ENCODE measurements around the gene STON2.

STON2 gene

DNA sequence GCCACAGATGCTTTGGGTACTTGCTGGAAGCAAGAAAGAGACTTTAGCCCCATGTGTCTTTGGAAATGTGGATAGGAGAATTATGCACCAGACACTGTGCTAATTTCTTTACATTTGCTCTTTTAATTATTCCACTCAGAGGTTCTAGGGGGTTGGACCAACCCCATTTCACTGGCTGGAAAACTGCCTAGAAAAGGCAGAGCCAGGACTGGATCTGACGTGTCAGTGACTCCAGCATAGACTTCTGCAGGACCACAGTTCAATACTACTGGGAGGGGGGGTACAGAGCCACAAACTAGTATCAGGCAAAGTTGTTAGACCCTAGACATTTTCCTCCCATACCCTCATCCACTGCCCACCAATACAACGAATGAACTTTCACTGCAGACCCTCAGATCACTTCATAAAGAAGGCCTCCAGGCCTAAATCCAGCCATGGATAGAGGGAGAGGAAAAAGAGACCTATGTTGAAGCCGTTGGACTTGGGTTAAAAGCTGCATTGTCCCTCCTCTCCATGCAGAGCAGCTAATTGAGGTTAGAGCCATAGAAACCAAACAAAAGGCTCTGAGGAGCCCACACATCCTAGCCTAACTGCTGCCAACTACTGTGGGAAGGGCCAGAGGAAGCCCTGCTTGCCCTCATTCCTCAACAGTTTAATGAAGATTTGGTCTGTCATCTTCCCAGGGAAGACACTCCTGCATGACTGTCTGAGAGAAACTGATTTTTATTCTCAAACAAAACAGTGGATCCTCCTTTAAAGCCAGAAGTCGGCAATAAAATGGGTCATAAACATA is 68.7 kb downstream of the STON2 start:
- H3K4me3 ChIP-seq (ENCODE audit: insufficient read depth, low read length, poor library complexity, severe bottlenecking) = no peak overlapping the region
- no peaks in the 10 kb centered on the region for H3F3A ChIP-seq (ENCODE audit: insufficient read depth)
- H3K9me3 ChIP-seq (ENCODE audit: insufficient read depth, low read length) = no peaks in the 10 kb centered on the region
- no peak overlapping the region for H3K27ac ChIP-seq (ENCODE audit: low read depth, low read length)
- TF ChIP-seq, protein P1, sequence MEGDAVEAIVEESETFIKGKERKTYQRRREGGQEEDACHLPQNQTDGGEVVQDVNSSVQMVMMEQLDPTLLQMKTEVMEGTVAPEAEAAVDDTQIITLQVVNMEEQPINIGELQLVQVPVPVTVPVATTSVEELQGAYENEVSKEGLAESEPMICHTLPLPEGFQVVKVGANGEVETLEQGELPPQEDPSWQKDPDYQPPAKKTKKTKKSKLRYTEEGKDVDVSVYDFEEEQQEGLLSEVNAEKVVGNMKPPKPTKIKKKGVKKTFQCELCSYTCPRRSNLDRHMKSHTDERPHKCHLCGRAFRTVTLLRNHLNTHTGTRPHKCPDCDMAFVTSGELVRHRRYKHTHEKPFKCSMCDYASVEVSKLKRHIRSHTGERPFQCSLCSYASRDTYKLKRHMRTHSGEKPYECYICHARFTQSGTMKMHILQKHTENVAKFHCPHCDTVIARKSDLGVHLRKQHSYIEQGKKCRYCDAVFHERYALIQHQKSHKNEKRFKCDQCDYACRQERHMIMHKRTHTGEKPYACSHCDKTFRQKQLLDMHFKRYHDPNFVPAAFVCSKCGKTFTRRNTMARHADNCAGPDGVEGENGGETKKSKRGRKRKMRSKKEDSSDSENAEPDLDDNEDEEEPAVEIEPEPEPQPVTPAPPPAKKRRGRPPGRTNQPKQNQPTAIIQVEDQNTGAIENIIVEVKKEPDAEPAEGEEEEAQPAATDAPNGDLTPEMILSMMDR (IDR thresholded peaks at IDR 0.05; ENCODE audit: insufficient read depth, low read length, poor library complexity, severe bottlenecking) = no peak
- no peak for TF ChIP-seq EZH2phosphoT487 (conservative IDR thresholded peaks at IDR 0.05; ENCODE audit: low read length)
- H3K27me3 ChIP-seq (ENCODE audit: low read length) = no peaks in the 10 kb centered on the region
- no peaks in the 10 kb centered on the region for H4K20me1 ChIP-seq (ENCODE audit: low read depth, low read length)
- no peak overlapping the region for H2AFZ ChIP-seq (ENCODE audit: low read depth, low read length, severe bottlenecking)
- H3K36me3 ChIP-seq (ENCODE audit: low read length) = no peaks in the 10 kb centered on the region
- H3K79me2 ChIP-seq (ENCODE audit: insufficient read depth, low read length) = no peaks in the 10 kb centered on the region
- no peaks in the 10 kb centered on the region for H3K9me2 ChIP-seq (replicated peaks; ENCODE audit: insufficient read depth, low read length)
- H3K9ac ChIP-seq (ENCODE audit: low read length) = no peak overlapping the region
- H3K4me2 ChIP-seq (ENCODE audit: low read depth, low read length, poor library complexity, severe bottlenecking) = no peak overlapping the region

DNA sequence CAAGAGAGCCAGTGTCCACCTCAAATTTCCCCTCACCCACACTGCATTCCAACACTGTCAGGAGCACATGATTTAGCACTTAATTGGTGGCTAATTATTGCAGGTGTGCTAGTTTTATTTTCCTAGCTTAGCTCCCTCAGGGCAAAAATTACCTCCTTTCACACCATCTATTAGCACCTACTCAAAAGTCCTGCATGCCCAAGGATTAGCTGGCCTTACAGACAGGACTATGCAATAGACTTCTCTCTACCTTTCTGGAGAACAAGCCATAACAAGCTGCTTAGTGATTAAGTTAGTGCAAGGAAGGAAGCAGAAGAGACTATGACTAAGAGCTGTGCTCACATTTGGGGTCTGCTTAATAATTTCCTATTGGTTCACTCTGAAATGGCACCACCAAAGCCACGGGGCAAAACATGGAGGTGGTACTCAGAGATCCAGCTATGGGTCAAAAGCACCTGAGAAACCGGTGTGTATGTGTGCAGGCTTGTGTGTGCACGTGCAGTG is 69.5 kb downstream of the STON2 start:
- no peaks in the 10 kb centered on the region for H3K79me2 ChIP-seq (ENCODE audit: insufficient read depth, low read length)
- H3F3A ChIP-seq (ENCODE audit: insufficient read depth) = no peaks in the 10 kb centered on the region
- H3K4me2 ChIP-seq (ENCODE audit: low read depth, low read length, poor library complexity, severe bottlenecking) = no peak overlapping the region
- no peak overlapping the region for H3K9ac ChIP-seq (ENCODE audit: low read length)
- H3K27me3 ChIP-seq (ENCODE audit: low read length) = no peaks in the 10 kb centered on the region
- H2AFZ ChIP-seq (ENCODE audit: low read depth, low read length, severe bottlenecking) = no peak overlapping the region
- H3K27ac ChIP-seq (ENCODE audit: low read depth, low read length) = no peak overlapping the region
- no peaks in the 10 kb centered on the region for H3K9me3 ChIP-seq (ENCODE audit: insufficient read depth, low read length)
- no peak overlapping the region for H3K4me3 ChIP-seq (ENCODE audit: insufficient read depth, low read length, poor library complexity, severe bottlenecking)
- H3K36me3 ChIP-seq (ENCODE audit: low read length) = no peaks in the 10 kb centered on the region
- H4K20me1 ChIP-seq (ENCODE audit: low read depth, low read length) = no peaks in the 10 kb centered on the region
- H3K9me2 ChIP-seq (replicated peaks; ENCODE audit: insufficient read depth, low read length) = no peaks in the 10 kb centered on the region
- TF ChIP-seq, protein P1 (IDR thresholded peaks at IDR 0.05; ENCODE audit: insufficient read depth, low read length, poor library complexity, severe bottlenecking) = no peak
- TF ChIP-seq EZH2phosphoT487 (conservative IDR thresholded peaks at IDR 0.05; ENCODE audit: low read length) = no peak

DNA sequence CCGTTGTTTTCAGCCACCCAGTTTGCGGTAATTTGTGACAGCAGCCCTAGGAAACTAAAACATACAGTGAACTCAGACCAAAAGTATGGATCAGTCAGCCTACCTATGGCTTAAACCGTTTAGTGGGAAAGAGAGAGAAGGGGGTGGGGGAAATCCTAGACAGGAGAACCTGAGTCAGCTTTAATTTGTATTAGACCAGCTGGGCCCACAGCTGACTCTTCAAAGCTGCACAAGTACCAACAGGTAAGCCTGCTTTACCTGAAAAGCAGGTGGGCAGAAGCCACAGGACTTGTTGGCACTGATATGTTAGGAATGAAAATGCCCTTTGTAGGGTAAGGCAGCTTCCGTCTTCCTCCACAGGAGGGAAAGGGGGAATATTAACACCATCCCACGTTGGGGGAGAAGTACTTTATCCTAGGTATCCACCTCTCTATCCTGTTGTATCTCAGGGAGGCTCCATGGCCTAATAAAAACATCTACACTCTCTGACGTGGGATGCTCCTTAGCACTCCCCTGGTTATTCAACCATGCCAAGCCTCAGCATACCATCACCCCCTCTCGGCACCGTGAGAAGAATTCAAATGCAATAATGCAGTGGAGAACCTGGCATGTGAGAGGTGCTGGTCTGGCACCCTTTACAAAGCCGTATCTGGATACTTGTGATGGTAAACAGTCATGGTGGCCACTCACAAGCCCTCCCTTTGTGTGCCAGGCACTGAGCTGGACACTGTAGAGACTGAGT is 70.3 kb downstream of the STON2 start:
- no peaks in the 10 kb centered on the region for H4K20me1 ChIP-seq (ENCODE audit: low read depth, low read length)
- no peaks in the 10 kb centered on the region for H3K79me2 ChIP-seq (ENCODE audit: insufficient read depth, low read length)
- H3K9me2 ChIP-seq (replicated peaks; ENCODE audit: insufficient read depth, low read length) = no peaks in the 10 kb centered on the region
- no peak overlapping the region for H3K27ac ChIP-seq (ENCODE audit: low read depth, low read length)
- H3K4me2 ChIP-seq (ENCODE audit: low read depth, low read length, poor library complexity, severe bottlenecking) = no peak overlapping the region
- no peaks in the 10 kb centered on the region for H3K27me3 ChIP-seq (ENCODE audit: low read length)
- no peaks in the 10 kb centered on the region for H3K9me3 ChIP-seq (ENCODE audit: insufficient read depth, low read length)
- H3K9ac ChIP-seq (ENCODE audit: low read length) = no peak overlapping the region
- H3F3A ChIP-seq (ENCODE audit: insufficient read depth) = no peaks in the 10 kb centered on the region
- no peak overlapping the region for H2AFZ ChIP-seq (ENCODE audit: low read depth, low read length, severe bottlenecking)
- H3K36me3 ChIP-seq (ENCODE audit: low read length) = no peaks in the 10 kb centered on the region
- no peak overlapping the region for H3K4me3 ChIP-seq (ENCODE audit: insufficient read depth, low read length, poor library complexity, severe bottlenecking)
- TF ChIP-seq EZH2phosphoT487 (conservative IDR thresholded peaks at IDR 0.05; ENCODE audit: low read length) = no peak
- TF ChIP-seq, protein P1 (IDR thresholded peaks at IDR 0.05; ENCODE audit: insufficient read depth, low read length, poor library complexity, severe bottlenecking) = no peak
